GM21390 (cell line): ENCODE results near the gene CFAP20DC.
"Not testable (repeated sequence)": the region's sequence is repeated elsewhere in the genome, so short reads cannot be mapped to it uniquely, and the experiment has no call there.

Source experiments
- ATAC-seq: cut with Tn5 transposase; IDR thresholded peaks from one replicate; pipeline ENCODE4 v1.9.1; 2021; ENCODE audit not compliant: unreplicated experiment

The CFAP20DC gene

GRCh38 chr3:59049671-59050331 lies at the start of gene CFAP20DC:
Gene CFAP20DC (minus strand): TSS chr3:59050025. CDS start chr3:59049631, 394 bp downstream.
- ATAC-seq: peak; percentile 99

GRCh38 chr3:59098516-59098915 lies 48.7 kb upstream of the CFAP20DC start:
- ATAC-seq: not testable (repeated sequence)

GRCh38 chr3:59094446-59094845 lies 44.6 kb upstream of the CFAP20DC start:
- no peak for ATAC-seq

DNA sequence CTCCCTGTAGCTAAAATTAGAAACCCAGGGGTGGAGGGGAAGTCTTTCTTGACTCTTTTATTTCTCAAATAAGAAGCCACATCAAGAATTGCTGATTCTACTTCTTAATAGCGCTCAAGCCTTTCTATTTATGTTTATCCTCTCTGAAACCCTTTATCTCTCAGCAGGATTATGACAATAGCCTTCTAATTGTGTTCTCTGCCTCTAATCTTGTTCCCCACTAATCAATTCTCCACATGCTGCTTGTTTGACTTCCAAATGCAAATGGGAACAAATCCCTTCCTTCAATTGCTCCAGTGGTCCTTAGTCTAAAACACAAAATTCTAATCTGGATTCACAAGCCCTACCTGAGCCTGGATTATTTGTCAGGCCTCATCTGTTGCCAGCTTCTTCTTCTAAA lies 43.7 kb upstream of the CFAP20DC start:
- ATAC-seq: no peak

GRCh38 chr3:59088761-59089160 lies 38.9 kb upstream of the CFAP20DC start:
- ATAC-seq: no peak

DNA sequence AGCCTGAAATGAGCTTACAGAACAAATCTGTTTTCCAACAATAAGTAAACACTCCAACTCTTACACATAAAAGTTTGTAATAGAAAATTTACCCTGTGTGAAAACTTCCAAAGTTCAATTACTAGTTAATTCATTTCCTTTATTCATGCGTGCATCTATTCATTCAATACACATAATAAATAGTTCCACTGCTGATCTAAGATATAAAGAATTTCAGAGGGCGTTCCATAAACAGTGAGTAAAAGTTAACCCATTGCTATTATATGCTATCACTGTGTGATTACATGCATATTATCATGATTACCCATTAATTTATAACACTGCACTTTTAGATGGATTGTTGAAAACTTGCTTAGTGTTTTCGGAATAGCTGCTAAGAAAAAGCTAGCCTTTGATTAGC lies 36.2 kb upstream of the CFAP20DC start:
- ATAC-seq: no peak

DNA sequence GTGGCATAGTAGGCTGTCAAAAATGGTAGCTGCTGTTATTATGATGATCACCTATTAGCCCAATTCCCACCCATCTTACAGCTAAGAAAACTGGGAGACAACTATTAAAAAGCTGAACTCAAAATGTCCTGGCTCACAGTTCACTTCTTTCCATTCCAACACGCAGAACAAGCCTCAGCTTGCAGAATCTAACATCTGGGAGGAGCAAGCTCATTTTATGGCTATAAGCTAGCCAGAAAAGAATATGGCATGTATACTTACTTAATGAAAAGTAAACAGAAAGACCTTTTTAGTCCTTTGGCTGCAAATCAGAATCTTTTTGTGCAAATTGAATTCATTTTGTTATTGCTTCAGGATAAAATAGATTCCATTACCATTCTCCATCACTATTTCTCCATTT lies 34.8 kb upstream of the CFAP20DC start:
- no peak for ATAC-seq

GRCh38 chr3:59082106-59082505 lies 32.3 kb upstream of the CFAP20DC start:
- no peak for ATAC-seq

GRCh38 chr3:59081071-59081470 lies 31.2 kb upstream of the CFAP20DC start:
- ATAC-seq: no peak

GRCh38 chr3:59079962-59080361 lies 30.1 kb upstream of the CFAP20DC start:
- ATAC-seq: no peak

GRCh38 chr3:59074764-59075163 lies 24.9 kb upstream of the CFAP20DC start:
- ATAC-seq: no peak

- no peak for ATAC-seq
These were observed 22.9 kb upstream of the CFAP20DC start for GRCh38 chr3:59072681-59073080.

DNA sequence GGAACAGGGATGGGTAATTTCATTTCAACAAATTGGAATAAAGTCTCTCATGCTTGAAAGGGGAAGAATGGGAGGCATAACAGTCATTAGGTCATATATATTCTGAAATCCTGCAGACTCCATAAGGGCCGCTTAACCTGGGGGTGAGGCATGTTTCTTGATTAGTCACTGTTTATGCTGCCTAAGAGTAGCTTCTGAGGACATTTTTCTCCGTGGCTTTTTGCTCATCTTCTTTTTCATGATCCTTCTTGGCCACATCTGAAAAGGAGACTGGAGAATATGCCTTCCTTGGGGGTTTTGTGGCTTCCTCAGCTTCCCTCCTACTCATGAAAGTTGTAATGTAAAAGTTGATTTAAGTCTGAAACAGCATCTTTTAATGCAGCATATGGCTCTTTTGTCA lies 20.0 kb upstream of the CFAP20DC start:
- no peak for ATAC-seq

DNA sequence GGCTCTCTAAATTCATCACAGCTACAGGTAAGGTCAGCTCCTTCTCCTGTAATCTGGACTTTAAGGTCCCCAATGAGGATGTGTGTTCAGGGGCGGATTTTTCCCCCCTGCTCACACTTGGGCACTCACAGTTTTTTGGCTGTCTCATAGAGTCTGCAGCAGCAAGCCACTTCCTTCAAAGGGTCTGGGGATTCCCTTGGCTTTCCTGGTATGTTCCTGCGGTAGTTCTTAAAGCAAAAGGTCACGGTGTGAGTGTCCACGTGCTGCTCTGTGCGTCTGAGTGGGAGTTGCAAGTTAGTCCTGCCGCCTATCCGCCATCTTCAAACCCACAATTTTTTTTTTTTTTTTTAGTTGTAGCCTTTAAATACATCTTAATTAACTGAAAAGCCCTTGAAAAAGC lies 15.4 kb upstream of the CFAP20DC start:
- ATAC-seq: no peak

GRCh38 chr3:59064728-59065127 lies 14.9 kb upstream of the CFAP20DC start:
- no peak for ATAC-seq

GRCh38 chr3:59064276-59064675 lies 14.5 kb upstream of the CFAP20DC start:
- no peak for ATAC-seq

DNA sequence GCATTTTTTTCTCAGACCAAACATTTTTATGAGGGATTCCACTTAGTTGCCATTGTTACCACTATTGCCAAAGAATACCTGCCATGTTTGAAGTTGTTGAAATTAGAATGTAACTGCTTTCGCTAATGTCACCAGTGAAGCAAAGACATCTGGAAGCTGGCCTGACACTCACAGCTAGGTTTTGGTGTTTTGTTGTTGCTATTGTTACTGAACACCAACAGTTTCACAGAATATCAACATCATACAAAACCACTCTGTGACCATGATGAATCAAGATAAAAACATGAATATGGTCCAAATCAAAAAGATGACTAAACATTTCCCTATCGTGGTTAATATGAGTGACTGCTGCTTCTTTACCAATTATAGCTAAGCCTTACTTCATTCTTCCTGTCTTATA lies 6.9 kb upstream of the CFAP20DC start:
- ATAC-seq: no peak

- ATAC-seq: no peak
These were observed 3.1 kb upstream of the CFAP20DC start for GRCh38 chr3:59052803-59053411.

- not testable (repeated sequence) for ATAC-seq
These were observed 1.1 kb upstream of the CFAP20DC start for GRCh38 chr3:59050811-59051414.

DNA sequence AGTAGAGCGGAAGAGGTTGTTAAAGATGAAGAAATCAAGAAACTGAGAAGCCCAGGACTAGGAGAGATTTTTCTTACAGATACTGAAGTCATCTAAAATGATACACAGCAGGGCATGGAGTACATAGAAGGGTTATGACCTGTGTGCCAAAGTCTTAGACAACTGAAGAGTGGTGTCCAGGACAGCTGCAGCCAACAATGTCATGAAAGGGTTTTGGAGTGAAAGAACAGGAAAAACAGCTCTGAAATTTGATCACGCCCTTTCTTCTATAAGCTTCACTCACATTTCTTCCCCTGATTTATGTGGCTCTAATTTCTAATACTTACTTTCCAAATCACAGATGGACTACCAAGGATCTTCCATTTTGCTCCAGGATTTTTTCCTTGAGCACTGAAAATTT lies 3.0 kb downstream of the CFAP20DC start:
- ATAC-seq: no peak

GRCh38 chr3:59043391-59043790 lies 6.4 kb downstream of the CFAP20DC start:
- no peak for ATAC-seq

DNA sequence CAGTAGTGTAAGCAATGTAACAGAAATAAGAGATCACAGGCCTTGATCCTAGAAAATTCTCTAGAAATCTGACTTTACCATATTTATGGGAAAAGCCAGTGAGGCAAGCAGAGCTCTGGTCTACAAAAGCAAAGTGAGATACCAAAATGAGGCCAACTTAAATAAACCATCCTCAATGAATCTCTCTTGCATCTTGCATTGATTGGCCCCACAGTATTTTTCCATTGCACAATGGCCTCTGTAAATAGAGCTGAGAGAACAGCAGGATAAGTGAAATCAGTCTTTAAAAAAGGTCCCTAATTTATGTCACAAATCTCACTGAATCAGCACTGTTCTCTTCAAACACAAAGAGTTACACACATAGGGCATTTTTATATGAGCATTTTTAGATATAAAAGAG lies 8.9 kb downstream of the CFAP20DC start:
- no peak for ATAC-seq
